ENCODE data around the gene C6orf47. TPM values are rescaled to one million over a fixed set of nuclear protein-coding genes. Genes with fewer than 3 reads are reported as not detected.

Gene C6orf47
- polyA plus RNA-seq, 2 of the 4 experiments (the other 2 are of a cell fraction): 6.0 to 13.6 TPM

DNA sequence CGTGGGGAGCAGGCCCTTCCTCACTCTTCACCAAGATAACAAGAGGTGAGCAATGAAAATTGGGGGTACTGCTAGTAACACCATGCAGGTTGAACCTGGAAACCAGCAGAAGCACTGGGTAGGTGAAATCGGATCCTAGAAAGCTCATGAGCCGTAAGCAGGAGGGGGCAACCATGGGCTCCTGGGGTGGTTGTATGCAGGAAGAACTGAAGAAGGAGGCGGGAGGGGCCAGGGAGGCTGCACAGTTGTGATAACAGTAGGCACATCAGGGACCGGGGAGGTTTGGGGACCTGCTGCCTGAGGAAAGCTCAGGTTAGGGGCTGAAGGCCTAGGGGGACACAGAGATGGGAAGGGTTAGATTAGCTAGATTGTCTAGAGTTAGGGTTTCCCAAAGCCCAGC, 25.9 kb upstream of the C6orf47 start (continued):
- TF ChIP-seq, protein P1, sequence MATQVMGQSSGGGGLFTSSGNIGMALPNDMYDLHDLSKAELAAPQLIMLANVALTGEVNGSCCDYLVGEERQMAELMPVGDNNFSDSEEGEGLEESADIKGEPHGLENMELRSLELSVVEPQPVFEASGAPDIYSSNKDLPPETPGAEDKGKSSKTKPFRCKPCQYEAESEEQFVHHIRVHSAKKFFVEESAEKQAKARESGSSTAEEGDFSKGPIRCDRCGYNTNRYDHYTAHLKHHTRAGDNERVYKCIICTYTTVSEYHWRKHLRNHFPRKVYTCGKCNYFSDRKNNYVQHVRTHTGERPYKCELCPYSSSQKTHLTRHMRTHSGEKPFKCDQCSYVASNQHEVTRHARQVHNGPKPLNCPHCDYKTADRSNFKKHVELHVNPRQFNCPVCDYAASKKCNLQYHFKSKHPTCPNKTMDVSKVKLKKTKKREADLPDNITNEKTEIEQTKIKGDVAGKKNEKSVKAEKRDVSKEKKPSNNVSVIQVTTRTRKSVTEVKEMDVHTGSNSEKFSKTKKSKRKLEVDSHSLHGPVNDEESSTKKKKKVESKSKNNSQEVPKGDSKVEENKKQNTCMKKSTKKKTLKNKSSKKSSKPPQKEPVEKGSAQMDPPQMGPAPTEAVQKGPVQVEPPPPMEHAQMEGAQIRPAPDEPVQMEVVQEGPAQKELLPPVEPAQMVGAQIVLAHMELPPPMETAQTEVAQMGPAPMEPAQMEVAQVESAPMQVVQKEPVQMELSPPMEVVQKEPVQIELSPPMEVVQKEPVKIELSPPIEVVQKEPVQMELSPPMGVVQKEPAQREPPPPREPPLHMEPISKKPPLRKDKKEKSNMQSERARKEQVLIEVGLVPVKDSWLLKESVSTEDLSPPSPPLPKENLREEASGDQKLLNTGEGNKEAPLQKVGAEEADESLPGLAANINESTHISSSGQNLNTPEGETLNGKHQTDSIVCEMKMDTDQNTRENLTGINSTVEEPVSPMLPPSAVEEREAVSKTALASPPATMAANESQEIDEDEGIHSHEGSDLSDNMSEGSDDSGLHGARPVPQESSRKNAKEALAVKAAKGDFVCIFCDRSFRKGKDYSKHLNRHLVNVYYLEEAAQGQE (IDR thresholded peaks at IDR 0.05): no peak
- TF ChIP-seq RCOR1 (IDR thresholded peaks at IDR 0.05; ENCODE audit: low read depth, low read length): no peak
- no peak for TF ChIP-seq FOXS1 (CRISPR knock-in tag; IDR thresholded peaks at IDR 0.05)

DNA sequence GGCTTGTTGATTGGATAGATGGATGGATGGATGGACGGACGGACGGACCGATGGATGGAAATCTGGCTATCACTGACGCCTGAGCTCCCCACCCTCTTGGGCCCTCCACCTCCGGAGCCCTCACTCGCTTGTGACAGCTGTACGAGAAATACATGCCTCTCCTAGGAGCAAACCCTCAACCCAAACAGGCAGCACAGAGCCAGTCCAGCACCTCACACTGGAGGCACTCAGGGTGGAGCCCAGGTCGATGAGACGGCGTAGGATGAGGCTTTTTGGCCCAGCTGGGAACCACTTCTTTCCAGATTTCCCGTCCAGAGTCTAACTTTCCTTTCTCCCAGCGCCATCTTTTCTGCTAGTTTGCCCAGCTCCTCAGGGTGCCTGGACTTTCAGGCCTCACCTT, 23.0 kb upstream of the C6orf47 start:
- WGBS (ENCODE audit: missing lambda C conversion rate): 90% methylated on average over 13 of the region's 13 CpGs
- CTCF ChIA-PET: interaction anchor here (0.9 to 4.7 kb wide), 3 partner anchors 39 to 147 kb away, joined by 3 to 26 read pairs (median 3); partner anchors contain the start of genes DDAH2 and MPIG6B
- H3K4me1 ChIP-seq: no peaks in the 10 kb centered on the region
- H3K4me3 ChIP-seq: no peak overlapping the region
- H3K9me3 ChIP-seq: no peaks in the 10 kb centered on the region
- FAIRE-seq (no peak), ATAC-seq (no peak), DNase-seq (ENCODE audit: low read depth in 1 of 2, low spot score in 1 of 2) (no peak)
- POLR2A ChIA-PET: no interaction called here
- no peak overlapping the region for H3K27ac ChIP-seq
- no peak for TF ChIP-seq MYC (IDR thresholded peaks at IDR 0.05; ENCODE audit: borderline replicate concordance, low read length)
- TF ChIP-seq, protein P2, sequence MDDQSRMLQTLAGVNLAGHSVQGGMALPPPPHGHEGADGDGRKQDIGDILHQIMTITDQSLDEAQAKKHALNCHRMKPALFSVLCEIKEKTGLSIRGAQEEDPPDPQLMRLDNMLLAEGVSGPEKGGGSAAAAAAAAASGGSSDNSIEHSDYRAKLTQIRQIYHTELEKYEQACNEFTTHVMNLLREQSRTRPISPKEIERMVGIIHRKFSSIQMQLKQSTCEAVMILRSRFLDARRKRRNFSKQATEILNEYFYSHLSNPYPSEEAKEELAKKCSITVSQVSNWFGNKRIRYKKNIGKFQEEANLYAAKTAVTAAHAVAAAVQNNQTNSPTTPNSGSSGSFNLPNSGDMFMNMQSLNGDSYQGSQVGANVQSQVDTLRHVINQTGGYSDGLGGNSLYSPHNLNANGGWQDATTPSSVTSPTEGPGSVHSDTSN (IDR thresholded peaks at IDR 0.05): no peak
- TF ChIP-seq, protein P3, sequence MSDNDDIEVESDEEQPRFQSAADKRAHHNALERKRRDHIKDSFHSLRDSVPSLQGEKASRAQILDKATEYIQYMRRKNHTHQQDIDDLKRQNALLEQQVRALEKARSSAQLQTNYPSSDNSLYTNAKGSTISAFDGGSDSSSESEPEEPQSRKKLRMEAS (IDR thresholded peaks at IDR 0.05): no peak
- TF ChIP-seq, protein P4, sequence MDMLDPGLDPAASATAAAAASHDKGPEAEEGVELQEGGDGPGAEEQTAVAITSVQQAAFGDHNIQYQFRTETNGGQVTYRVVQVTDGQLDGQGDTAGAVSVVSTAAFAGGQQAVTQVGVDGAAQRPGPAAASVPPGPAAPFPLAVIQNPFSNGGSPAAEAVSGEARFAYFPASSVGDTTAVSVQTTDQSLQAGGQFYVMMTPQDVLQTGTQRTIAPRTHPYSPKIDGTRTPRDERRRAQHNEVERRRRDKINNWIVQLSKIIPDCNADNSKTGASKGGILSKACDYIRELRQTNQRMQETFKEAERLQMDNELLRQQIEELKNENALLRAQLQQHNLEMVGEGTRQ (IDR thresholded peaks at IDR 0.05): no peak
- TF ChIP-seq ZC3H11A (IDR thresholded peaks at IDR 0.05): no peak
- TF ChIP-seq MAFK (IDR thresholded peaks at IDR 0.05; ENCODE audit: partially characterized antibody): no peak
- no peak for TF ChIP-seq KDM1A (IDR thresholded peaks at IDR 0.05; ENCODE audit: low read depth)
- TF ChIP-seq PHF8 (IDR thresholded peaks at IDR 0.05; ENCODE audit: borderline replicate concordance, low read depth): no peak
- TF ChIP-seq JUN (IDR thresholded peaks at IDR 0.05): no peak
- TF ChIP-seq, protein P5, sequence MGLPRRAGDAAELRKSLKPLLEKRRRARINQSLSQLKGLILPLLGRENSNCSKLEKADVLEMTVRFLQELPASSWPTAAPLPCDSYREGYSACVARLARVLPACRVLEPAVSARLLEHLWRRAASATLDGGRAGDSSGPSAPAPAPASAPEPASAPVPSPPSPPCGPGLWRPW (IDR thresholded peaks at IDR 0.05): no peak
- no peak overlapping the region for H3K4me2 ChIP-seq

DNA sequence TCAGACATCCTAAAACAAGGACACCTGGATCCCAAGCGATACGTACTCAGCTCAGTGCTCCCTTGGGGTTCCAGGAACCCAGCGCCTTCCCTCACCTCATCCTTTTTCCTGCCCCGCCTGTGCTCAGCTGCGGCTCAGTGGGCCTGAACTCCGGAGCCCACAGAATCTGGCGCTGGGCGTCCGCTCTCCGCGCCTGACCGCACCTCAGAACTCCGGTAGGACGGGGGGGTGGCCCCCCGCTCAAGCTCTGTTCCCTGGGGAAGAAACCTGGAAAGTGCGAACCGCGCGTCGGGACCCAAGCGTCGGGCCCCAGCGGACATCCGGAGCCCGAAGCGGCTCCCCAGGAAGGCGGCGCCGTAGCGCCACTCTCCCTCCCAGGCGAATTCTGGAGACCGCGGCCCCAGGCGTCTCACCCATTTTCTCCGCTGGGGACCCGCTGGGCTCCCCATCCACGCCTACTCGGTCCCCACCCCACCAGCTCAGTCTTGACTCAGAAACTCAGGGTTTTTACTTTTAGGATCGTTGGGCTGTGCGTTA, 20.6 kb upstream of the C6orf47 start:
- Histone ChIP-seq H3K9me3 (no peaks in the 10 kb centered on the region), H3K4me2 (peak overlapping the region; percentile 59), H3K27ac (peak overlapping the region in 1 of 2 experiments; percentile 78; a peak in 3 of 6 replicates), H3K4me3 (peak overlapping the region; percentile 22; the same call in 2 of the 3 replicates), H3K4me1 (peaks cover 8% of the 10 kb centered on the region; the same call in 1 of the 3 replicates)
- ChIA-PET POLR2A (interaction anchor here (0.7 to 1.0 kb wide), 2 partner anchors 134 to 149 kb away, joined by 3 to 7 read pairs; partner anchors contain the start of genes HSPA1A and HSPA1L), CTCF (interaction anchor here (0.6 to 4.7 kb wide), 17 partner anchors 9 to 1372 kb away, joined by 3 to 26 read pairs (median 4); partner anchors contain the start of genes DDAH2 and SKIC2)
- TF ChIP-seq MAZ (IDR thresholded peaks at IDR 0.05; ENCODE audit: borderline replicate concordance, low read depth, low read length): no peak
- TF ChIP-seq, protein P6, sequence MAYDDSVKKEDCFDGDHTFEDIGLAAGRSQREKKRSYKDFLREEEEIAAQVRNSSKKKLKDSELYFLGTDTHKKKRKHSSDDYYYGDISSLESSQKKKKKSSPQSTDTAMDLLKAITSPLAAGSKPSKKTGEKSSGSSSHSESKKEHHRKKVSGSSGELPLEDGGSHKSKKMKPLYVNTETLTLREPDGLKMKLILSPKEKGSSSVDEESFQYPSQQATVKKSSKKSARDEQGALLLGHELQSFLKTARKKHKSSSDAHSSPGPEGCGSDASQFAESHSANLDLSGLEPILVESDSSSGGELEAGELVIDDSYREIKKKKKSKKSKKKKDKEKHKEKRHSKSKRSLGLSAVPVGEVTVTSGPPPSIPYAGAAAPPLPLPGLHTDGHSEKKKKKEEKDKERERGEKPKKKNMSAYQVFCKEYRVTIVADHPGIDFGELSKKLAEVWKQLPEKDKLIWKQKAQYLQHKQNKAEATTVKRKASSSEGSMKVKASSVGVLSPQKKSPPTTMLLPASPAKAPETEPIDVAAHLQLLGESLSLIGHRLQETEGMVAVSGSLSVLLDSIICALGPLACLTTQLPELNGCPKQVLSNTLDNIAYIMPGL (CRISPR knock-in tag; IDR thresholded peaks at IDR 0.05; ENCODE audit: borderline replicate concordance): no peak
- no peak for TF ChIP-seq MYC (IDR thresholded peaks at IDR 0.05; ENCODE audit: borderline replicate concordance, low read length)
- TF ChIP-seq, protein P7, sequence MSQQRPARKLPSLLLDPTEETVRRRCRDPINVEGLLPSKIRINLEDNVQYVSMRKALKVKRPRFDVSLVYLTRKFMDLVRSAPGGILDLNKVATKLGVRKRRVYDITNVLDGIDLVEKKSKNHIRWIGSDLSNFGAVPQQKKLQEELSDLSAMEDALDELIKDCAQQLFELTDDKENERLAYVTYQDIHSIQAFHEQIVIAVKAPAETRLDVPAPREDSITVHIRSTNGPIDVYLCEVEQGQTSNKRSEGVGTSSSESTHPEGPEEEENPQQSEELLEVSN (IDR thresholded peaks at IDR 0.05; ENCODE audit: borderline replicate concordance, low read depth): no peak
- TF ChIP-seq, protein P8, sequence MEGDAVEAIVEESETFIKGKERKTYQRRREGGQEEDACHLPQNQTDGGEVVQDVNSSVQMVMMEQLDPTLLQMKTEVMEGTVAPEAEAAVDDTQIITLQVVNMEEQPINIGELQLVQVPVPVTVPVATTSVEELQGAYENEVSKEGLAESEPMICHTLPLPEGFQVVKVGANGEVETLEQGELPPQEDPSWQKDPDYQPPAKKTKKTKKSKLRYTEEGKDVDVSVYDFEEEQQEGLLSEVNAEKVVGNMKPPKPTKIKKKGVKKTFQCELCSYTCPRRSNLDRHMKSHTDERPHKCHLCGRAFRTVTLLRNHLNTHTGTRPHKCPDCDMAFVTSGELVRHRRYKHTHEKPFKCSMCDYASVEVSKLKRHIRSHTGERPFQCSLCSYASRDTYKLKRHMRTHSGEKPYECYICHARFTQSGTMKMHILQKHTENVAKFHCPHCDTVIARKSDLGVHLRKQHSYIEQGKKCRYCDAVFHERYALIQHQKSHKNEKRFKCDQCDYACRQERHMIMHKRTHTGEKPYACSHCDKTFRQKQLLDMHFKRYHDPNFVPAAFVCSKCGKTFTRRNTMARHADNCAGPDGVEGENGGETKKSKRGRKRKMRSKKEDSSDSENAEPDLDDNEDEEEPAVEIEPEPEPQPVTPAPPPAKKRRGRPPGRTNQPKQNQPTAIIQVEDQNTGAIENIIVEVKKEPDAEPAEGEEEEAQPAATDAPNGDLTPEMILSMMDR (IDR thresholded peaks at IDR 0.05): no peak
- no peak for TF ChIP-seq EHMT2 (IDR thresholded peaks at IDR 0.05; ENCODE audit: low read depth)
- no peak for DNase-seq (ENCODE audit: low read depth in 1 of 2, low spot score in 1 of 2)
- 55% methylated on average over 28 of the region's 40 CpGs for WGBS (ENCODE audit: missing lambda C conversion rate)
- ATAC-seq: peak; percentile 47 to 62; a peak in 5 of 6 replicates
- FAIRE-seq: no peak

Data from A549 (cell line).